Uterus (tissue), 4 donors: Measurements from ENCODE around the gene KIF3C. TPM values are rescaled to one million over a fixed set of nuclear protein-coding genes. Genes with fewer than 3 reads are reported as not detected.
"Not testable (repeated sequence)": the region's sequence is repeated elsewhere in the genome, so short reads cannot be mapped to it uniquely, and the experiment has no call there.

Experiments used
- DNase-seq, 2 donors: peaks; one replicate each; pipeline ENCODE4 v3.0.0-alpha.2; 2019 to 2020
- H3K27ac ChIP-seq, 2 donors: fragments of 200-600 bp; sonication (generic); 1 replicate in 1 of 2; 2 replicates in 1 of 2; pipeline ENCODE4 v1.5.1; 2016 to 2018
- H3K27me3 ChIP-seq, 2 donors: fragments of 200-600 bp; sonication (generic); one replicate each; pipeline ENCODE4 v1.5.1; 2018 to 2019; ENCODE audit warnings: control low read depth in 1 of 2
- H3K36me3 ChIP-seq, 2 donors: fragments of 200-600 bp; sonication (generic); one replicate each; pipeline ENCODE4 v1.5.1; 2019; ENCODE audit warnings: control low read depth in 1 of 2
- H3K4me1 ChIP-seq, 2 donors: fragments of 200-600 bp; sonication (generic); one replicate each; pipeline ENCODE4 v1.5.1; 2018 to 2019; ENCODE audit warnings: control low read depth in 1 of 2
- H3K4me3 ChIP-seq, 2 donors: fragments of 200-600 bp; sonication (generic); 1 replicate in 1 of 2; 2 replicates in 1 of 2; pipeline ENCODE4 v1.5.1; 2018 to 2019; ENCODE audit warnings: mild to moderate bottlenecking in 1 of 2
- H3K9me3 ChIP-seq, 2 donors: fragments of 200-600 bp; sonication (generic); one replicate each; pipeline ENCODE4 v1.5.1; 2019; ENCODE audit warnings: control low read depth in 1 of 2
- CTCF ChIP-seq, 4 experiments: fragments of 200-600 bp in 2 of 4; fragments of 450-650 bp in 2 of 4; sonication (generic) in 2 of 4; IDR thresholded peaks; one replicate each; pipeline ENCODE4 v1.5.1; 2016 to 2019; ENCODE audit warnings: antibody characterized with exemption in 4 of 4, mild to moderate bottlenecking in 2 of 4, moderate library complexity in 1 of 4
- POLR2A ChIP-seq, 2 donors: fragments of 450-650 bp; IDR thresholded peaks; one replicate each; pipeline ENCODE4 v1.6.1; 2016; ENCODE audit warnings: antibody characterized with exemption in 2 of 2, mild to moderate bottlenecking in 1 of 2, moderate library complexity in 1 of 2
- intact Hi-C: fragments of 100-400 bp; cut with DNase I; formaldehyde crosslinking; loops from one replicate; pipeline ENCODE4 v1.15.1; 2023; ENCODE audit warnings: low total_unique reads
- total RNA-seq, 4 donors: library from RNA; depleted of rRNA in 3 of 4; stranded (reverse); fragments of >200 nt in 3 of 4; gene quantifications; one replicate each; pipeline versions ENCODE4 v1.1.0 to v1.2.4, GENCODE V29; 2014 to 2023
- donor health status: DM: yes; HTN: yes; CAD: no.

Gene KIF3C
- total RNA-seq, 4 donors from 2014 or later = 3.5 to 12.6 (median 7.4) TPM

DNA sequence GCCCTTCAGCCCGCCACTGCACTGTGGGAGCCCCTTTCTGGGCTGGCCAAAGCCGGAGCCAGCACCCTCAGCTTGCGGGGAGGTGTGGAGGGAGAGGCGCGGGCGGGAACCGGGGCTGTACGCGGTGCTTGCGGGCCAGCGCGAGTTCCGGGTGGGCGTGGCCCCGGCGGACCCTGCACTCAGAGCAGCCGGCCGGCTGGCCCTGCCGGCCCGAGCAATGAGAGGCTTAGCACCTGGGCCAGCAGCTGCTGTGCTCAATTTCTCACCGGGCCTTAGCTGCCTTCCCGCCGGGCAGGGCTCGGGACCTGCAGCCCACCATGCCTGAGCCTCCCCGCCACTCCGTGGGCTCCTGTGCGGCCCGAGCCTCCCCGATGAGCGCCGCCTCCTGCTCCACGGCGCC lies 66.9 kb downstream of the KIF3C start:
- intact Hi-C loops, DNase-seq, H3K27ac ChIP-seq, H3K4me1 ChIP-seq, H3K27me3 ChIP-seq, H3K4me3 ChIP-seq, H3K9me3 ChIP-seq, H3K36me3 ChIP-seq: not testable (repeated sequence)

DNA sequence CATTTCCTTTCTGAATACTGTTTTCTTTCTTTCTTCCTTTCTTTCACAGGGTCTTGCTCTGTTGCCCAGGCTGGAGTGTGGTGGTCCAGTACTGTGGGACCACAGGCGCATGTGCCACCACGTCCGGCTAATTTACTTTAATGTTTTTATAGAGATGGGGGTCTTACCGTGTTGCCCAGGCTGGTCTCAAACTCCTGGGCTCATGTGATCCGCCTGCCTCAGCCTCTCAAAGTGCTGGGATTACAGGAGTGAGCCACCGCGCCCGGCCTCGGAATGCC lies 68.7 kb downstream of the KIF3C start:
- H3K27me3 ChIP-seq, H3K4me3 ChIP-seq, H3K4me1 ChIP-seq, DNase-seq, intact Hi-C loops, H3K36me3 ChIP-seq, H3K9me3 ChIP-seq, H3K27ac ChIP-seq: not testable (repeated sequence)

DNA sequence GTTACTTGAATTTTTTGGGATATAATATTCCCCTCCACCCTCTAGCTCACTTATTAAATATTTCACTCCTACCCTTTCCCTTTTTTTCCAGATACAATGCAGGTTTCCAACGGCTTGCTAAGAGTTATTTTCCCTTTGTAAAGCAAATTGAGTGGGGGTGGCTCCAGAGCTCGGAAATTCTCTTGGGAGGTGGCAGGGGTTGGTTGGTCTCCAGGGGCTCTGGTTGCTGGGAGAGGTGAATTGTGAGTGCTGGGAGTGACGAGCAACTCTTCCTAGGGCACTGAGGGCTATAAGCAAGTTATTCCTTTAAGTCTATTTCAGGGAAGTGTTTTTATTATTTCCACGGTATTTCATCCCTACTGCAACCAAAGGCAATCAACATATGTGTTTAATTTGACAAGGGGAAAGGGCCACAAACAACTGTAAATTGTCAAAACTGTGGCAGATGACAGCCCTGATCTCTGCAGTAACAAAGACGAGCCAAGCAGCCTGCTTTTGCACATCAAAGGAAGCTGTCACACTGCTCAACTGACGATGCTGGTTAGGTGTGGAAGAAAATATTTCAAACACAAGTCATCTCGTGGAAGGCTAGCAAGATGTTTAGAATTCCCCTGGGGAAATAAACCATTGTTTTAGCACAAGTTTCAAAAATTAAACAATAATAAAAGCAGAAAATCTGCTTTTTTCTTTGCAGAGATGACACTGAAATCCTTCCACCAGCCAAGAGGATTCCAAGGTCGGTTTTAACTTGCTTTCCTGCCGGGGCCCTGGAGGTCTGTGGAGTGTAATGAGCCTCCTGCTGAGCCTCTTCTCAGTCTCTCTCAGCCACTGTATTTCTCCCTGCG lies 69.2 kb downstream of the KIF3C start:
- intact Hi-C loops = no loop called here
- H3K36me3 ChIP-seq = no peaks in the 10 kb centered on the region
- H3K27me3 ChIP-seq = no peaks in the 10 kb centered on the region
- no peak overlapping the region for H3K4me3 ChIP-seq
- no peak for DNase-seq
- TF ChIP-seq POLR2A (IDR thresholded peaks at IDR 0.05) = no peak
- no peak for TF ChIP-seq CTCF (IDR thresholded peaks at IDR 0.05)
- no peak overlapping the region for H3K27ac ChIP-seq
- H3K4me1 ChIP-seq = no peaks in the 10 kb centered on the region
- no peaks in the 10 kb centered on the region for H3K9me3 ChIP-seq

DNA sequence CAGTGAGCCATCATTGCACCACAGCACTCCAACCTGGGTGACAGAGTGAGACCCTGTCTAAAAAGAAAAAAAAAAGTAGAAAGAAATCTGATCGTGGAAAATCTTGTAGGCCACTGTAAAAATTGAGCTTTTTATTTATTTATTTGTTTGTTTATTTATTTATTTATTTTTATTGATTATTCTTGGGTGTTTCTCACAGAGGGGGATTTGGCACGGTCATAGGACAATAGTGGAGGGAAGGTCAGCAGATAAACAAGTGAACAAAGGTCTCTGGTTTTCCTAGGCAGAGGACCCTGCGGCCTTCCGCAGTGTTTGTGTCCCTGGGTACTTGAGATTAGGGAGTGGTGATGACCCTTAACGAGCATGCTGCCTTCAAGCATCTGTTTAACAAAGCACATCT lies 72.7 kb downstream of the KIF3C start:
- H3K9me3 ChIP-seq, H3K27ac ChIP-seq, H3K4me1 ChIP-seq, intact Hi-C loops, H3K27me3 ChIP-seq, H3K4me3 ChIP-seq, H3K36me3 ChIP-seq, DNase-seq: not testable (repeated sequence)

GRCh38 chr2:25905126-25905525 lies 77.2 kb downstream of the KIF3C start:
- DNase-seq = no peak
- Histone ChIP-seq H3K36me3 (no peaks in the 10 kb centered on the region), H3K27me3 (no peaks in the 10 kb centered on the region), H3K27ac (no peak overlapping the region), H3K9me3 (no peaks in the 10 kb centered on the region), H3K4me1 (no peaks in the 10 kb centered on the region), H3K4me3 (no peak overlapping the region)
- intact Hi-C loops = no loop called here
- TF ChIP-seq POLR2A (IDR thresholded peaks at IDR 0.05) (no peak), CTCF (IDR thresholded peaks at IDR 0.05) (no peak)

DNA sequence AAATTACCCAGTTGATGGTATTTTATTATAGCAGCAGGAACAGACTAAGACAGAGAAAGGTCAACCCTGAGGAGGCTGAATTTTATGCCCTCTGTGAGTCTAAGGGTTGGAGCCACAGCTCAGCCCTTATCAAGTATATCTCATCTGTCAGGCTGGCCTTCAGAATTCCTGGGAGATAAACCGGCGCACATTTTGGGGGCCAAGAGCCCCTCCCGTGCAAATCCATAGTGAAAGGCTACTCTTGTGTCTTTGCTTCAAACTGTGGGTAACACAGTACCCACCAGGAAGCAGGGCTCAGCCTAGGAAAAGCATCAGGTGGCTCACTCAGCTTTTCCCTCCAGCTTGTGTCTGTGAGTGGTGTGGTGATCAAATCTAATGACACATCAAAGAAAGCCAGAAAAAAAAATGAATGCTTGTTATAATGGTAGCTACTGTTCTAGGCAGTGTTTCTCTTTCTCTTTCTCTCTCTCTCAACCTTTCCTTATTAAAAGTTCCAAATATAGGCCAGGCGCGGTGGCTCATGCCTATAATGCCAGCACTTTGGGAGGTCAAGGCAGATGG lies 79.0 kb downstream of the KIF3C start:
- TF ChIP-seq POLR2A (IDR thresholded peaks at IDR 0.05) (no peak), CTCF (IDR thresholded peaks at IDR 0.05) (no peak)
- no peak overlapping the region for H3K4me3 ChIP-seq
- no peaks in the 10 kb centered on the region for H3K4me1 ChIP-seq
- intact Hi-C loops = no loop called here
- H3K27me3 ChIP-seq = no peaks in the 10 kb centered on the region
- H3K36me3 ChIP-seq = no peaks in the 10 kb centered on the region
- no peaks in the 10 kb centered on the region for H3K9me3 ChIP-seq
- no peak overlapping the region for H3K27ac ChIP-seq
- DNase-seq = no peak
